ENCODE results near the gene IL22RA1. TPM values are rescaled to one million over a fixed set of nuclear protein-coding genes. Genes with fewer than 3 reads are reported as not detected.

IL22RA1 gene
- total RNA-seq, 8 experiments from 2014 or later, result 0.05 to 0.52 (median 0.13) TPM; not detected in 1

DNA sequence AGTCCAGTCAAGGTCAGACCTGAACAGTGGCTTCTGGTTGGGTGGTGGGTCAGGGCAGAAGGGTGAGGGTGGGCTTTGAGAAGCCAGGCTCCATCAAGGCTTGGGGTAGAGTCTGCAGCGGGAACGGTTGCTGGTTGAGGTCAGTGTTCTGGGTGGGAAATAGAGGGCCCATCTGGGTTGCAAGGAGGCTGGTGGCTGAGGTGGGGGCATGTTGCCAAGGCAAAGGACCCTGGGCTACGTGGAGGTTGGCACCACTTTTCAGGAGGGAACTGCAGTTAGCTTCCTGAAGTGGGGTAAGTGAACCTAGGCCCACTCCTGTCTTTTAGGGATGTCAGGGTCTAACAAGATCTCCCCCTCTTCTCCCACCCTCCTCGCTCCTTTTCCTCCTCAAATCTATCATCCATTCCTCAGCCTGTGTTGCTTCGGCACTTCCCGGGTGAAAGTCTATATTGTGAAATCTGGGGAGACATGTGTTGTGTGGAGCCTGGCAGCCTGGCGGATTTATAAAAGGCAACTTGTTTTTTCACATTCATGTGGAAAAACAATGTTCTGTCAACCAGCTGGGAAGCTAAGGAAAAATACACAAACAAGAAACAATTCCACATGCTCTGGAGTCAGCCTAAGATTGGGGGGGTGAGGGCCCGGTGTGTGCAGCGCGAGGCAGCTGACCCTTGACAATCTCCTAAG lies 1.5 kb downstream of the IL22RA1 start:
- no peak for ATAC-seq (replicated peaks in 6 of 8)
- Histone ChIP-seq H3K4me3 (no peak overlapping the region), H3K27ac (no peak overlapping the region), H3K4me1 (replicated peaks in 1 of 2) (peaks cover 0 to 3% of the 10 kb centered on the region in 2 donors)
- in situ Hi-C loops (cut with MboI; ENCODE audit: low pct_unique_long_range_greater_than_20kb in 2 of 9, low sequenced_read_pairs in 9 of 9, unreplicated experiment in 9 of 9), result no loop called here
- 46 to 100% (median 92%) methylated on average over 2 to 10 of the region's 10 CpGs; no CpG with 5 or more reads in 2 of the 10 experiments for WGBS, 10 experiments

DNA sequence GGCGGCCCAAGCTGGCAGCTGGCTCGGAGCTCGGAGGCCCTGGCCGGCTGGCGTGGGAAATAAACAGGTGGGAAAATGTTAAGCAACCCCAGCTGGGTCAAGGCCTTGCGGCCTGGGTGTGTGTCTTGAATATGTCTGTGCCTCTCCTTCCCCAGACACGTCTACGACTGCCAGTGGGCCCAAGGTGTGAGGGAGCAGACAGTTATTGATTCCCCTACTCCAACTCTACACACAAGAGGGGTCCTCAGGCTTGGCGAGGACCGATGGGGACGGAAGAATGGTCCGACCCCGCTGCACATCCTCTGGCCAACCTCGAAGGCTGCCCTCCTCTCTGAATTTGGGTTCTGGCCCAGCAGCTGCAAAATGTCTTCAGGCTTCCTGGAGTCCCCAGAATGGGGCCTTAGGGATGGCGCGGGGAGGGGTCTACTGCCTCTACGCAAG lies 2.2 kb downstream of the IL22RA1 start:
- Histone ChIP-seq H3K4me1 (replicated peaks in 1 of 2) (peaks cover 0 to 3% of the 10 kb centered on the region in 2 donors), H3K27ac (no peak overlapping the region), H3K4me3 (no peak overlapping the region)
- no peak for ATAC-seq (replicated peaks in 6 of 8)
- WGBS, 10 experiments, result 17 to 100% (median 80%) methylated on average over 1 to 9 of the region's 17 CpGs; no CpG with 5 or more reads in 5 of the 10 experiments
- in situ Hi-C loops (cut with MboI; ENCODE audit: low pct_unique_long_range_greater_than_20kb in 2 of 9, low sequenced_read_pairs in 9 of 9, unreplicated experiment in 9 of 9), result no loop called here

DNA sequence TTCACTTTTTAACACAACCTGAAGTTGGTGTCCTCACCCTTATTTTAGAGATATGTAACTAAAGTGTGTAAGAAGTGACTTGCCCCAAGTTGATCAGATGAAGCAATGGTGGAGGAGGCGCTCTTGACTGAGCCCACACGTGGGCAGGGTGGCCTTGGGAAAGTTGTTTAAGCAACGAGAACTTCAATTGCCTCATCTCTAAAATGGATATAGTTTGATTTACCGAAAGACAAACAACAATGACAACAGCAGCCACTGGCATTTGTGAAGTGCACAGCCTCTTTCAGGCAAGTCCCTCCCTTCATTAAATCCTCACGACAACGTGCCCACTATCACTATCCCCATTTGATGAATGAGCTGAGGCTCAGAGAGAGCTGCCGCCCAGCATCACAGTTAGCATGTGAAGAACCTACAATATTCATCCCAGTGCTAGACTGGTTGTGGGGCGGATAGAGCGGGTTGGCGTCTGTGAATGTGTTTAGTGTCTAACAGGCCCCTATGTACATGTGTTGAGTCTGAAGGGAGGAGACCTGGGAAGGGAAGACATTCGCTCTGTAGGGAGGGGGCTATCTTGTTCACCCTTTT lies 3.0 kb downstream of the IL22RA1 start:
- no peak for ATAC-seq (replicated peaks in 6 of 8)
- H3K27ac ChIP-seq, result no peak overlapping the region
- in situ Hi-C loops (cut with MboI; ENCODE audit: low pct_unique_long_range_greater_than_20kb in 2 of 9, low sequenced_read_pairs in 9 of 9, unreplicated experiment in 9 of 9), result no loop called here
- peaks cover 0 to 3% of the 10 kb centered on the region in 2 donors for H3K4me1 ChIP-seq (replicated peaks in 1 of 2)
- H3K4me3 ChIP-seq, result no peak overlapping the region
- 33 to 94% (median 78%) methylated on average over 1 to 8 of the region's 11 CpGs; no CpG with 5 or more reads in 1 of the 10 experiments for WGBS, 10 experiments

DNA sequence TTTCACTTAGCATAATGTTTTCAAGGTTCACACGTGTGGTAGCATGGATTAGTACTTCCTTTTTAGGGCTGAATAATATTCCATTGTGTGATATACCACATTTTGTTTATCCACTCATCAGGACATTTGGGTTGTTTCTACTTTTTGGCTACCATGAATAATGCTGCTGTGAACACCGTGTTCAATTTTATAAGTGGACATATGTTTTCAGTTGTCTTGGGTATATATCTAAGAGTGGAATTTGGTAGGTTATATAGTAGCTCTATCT lies 3.8 kb downstream of the IL22RA1 start:
- no peak for ATAC-seq (replicated peaks in 6 of 8)
- Histone ChIP-seq H3K27ac (no peak overlapping the region), H3K4me1 (replicated peaks in 1 of 2) (peaks cover 0 to 3% of the 10 kb centered on the region in 2 donors), H3K4me3 (no peak overlapping the region)
- 25 to 89% (median 57%) methylated on average over 2 of the region's 2 CpGs; no CpG with 5 or more reads in 2 of the 10 experiments for WGBS, 10 experiments
- in situ Hi-C loops (cut with MboI; ENCODE audit: low pct_unique_long_range_greater_than_20kb in 2 of 9, low sequenced_read_pairs in 9 of 9, unreplicated experiment in 9 of 9), result no loop called here

DNA sequence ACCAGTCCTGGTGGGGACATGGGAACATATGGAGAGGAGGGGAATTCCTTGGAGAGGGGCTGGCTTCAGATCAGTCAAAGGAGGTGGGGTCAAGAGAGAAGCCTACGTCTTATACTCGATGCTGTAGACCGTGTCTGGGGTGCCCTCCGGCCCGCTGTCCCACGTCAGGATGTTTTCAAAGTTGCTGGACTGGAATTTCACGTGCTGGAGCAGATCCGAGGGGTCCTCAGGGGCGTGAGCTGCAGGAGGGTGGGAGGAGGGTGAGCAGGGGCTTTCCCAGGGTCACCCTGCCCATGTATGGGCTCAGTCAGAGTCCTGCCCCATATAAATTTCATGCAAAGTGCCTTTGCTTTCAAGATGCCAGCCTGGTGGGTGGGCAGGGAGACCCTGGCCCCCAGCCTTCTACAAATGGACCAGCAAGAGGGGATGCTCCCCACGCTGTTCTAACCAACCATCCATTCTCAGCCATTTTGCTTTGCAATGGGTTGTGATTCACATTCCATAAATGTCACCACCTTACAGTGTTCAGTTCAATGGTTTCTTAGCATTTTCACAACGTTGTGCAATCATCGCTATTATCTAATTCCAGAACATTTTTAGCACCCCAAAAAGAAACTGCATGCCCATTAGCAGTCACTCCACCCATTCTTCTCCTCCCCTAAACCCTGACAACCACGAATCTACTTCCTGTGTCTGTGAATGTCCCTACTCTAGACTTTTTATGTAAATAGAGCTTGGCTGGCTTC lies 4.3 kb downstream of the IL22RA1 start:
- in situ Hi-C loops (cut with MboI; ENCODE audit: low pct_unique_long_range_greater_than_20kb in 2 of 9, low sequenced_read_pairs in 9 of 9, unreplicated experiment in 9 of 9), result no loop called here
- peak in 2 of 8 experiments; percentile 53 to 61 for ATAC-seq (replicated peaks in 6 of 8)
- Histone ChIP-seq H3K27ac (no peak overlapping the region), H3K4me1 (replicated peaks in 1 of 2) (peaks cover 0 to 3% of the 10 kb centered on the region in 2 donors), H3K4me3 (no peak overlapping the region)
- WGBS, 10 experiments, result 8 to 95% (median 66%) methylated on average over 1 to 8 of the region's 13 CpGs

DNA sequence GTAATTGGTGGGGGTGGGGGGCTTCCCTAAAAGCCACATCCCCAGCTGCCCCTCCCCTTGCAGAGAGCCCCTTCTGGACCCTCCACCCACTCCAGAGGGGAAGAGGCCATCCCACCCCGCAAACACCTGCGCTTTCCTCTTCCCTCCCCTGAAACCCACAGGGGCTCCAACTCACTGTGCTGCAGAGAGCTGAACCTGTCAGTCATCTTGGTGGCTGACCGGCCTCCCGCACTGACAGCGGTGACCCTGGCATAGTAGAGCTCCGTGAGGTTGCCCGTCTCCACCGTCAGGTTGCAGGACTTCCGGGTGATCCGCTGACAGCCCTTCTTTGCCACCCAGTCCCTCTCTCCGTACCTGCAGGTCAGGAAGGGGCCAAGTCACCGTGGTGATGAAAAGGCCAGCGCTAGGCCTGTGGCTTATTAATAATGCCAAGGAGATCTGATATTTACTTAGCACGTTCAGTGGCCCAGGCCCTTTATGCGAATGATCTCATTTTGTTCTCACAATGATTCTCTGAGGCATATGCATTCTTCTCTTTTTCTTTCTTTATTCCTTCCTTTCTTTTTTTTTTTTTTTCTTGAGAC lies 5.9 kb downstream of the IL22RA1 start:
- in situ Hi-C loops (cut with MboI; ENCODE audit: low pct_unique_long_range_greater_than_20kb in 2 of 9, low sequenced_read_pairs in 9 of 9, unreplicated experiment in 9 of 9), result no loop called here
- WGBS, 10 experiments, result 52 to 100% (median 67%) methylated on average over 1 to 12 of the region's 15 CpGs
- Histone ChIP-seq H3K4me3 (no peak overlapping the region), H3K4me1 (replicated peaks in 1 of 2) (peaks cover 0 to 3% of the 10 kb centered on the region in 2 donors), H3K27ac (no peak overlapping the region)
- ATAC-seq (replicated peaks in 6 of 8), result peak in 5 of 8 experiments; percentile 11 to 82 (median 27)

DNA sequence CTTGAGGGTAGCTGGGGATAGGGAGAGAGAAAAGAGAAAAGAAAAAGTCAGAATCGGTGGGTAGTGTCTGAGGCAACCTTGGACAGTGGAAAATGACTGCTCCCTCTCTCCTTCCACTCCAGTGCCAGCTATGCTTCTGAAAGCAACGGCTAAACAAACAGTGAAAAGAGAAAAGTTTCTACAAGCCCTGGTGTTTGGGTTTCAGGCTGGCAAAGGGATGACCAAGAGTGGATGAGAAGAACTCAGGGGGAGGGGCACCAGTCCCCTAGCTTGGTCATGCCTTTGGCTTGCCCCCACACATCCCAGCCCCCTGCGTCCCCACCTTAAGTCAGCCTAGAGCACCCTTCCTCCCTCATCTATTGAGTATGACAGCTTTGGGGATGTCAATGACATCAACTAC lies 8.6 kb downstream of the IL22RA1 start:
- ATAC-seq (replicated peaks in 6 of 8), result no peak
- 57 to 100% (median 85%) methylated on average over 1 to 3 of the region's 3 CpGs; no CpG with 5 or more reads in 4 of the 10 experiments for WGBS, 10 experiments
- Histone ChIP-seq H3K27ac (no peak overlapping the region), H3K4me1 (replicated peaks in 1 of 2) (peaks cover 0 to 3% of the 10 kb centered on the region in 2 donors), H3K4me3 (no peak overlapping the region)
- in situ Hi-C loops (cut with MboI; ENCODE audit: low pct_unique_long_range_greater_than_20kb in 2 of 9, low sequenced_read_pairs in 9 of 9, unreplicated experiment in 9 of 9), result no loop called here

DNA sequence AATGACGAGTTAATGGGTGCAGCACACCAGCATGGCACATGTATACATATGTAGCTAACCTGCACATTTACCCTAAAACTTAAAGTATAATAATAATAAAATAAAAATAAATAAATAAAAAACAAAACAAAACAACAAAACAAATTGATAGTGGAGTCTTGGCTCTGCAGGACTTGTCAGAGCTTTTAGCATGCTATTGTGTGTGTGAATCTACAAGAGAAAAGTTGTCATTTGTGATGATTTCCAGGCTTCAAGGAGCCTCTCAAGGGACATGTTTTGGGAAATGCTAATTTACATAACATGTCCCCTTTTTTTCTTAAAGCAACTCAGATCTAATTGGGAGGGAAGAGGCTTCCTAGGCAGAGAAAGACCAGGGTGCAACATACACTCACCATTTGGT lies 9.1 kb downstream of the IL22RA1 start:
- H3K4me1 ChIP-seq (replicated peaks in 1 of 2), result peaks cover 0 to 3% of the 10 kb centered on the region in 2 donors
- no peak overlapping the region for H3K27ac ChIP-seq
- ATAC-seq (replicated peaks in 6 of 8), result no peak
- H3K4me3 ChIP-seq, result no peak overlapping the region
- 8 to 88% (median 72%) methylated on average over 1 of the region's 1 CpG for WGBS, 10 experiments
- in situ Hi-C loops (cut with MboI; ENCODE audit: low pct_unique_long_range_greater_than_20kb in 2 of 9, low sequenced_read_pairs in 9 of 9, unreplicated experiment in 9 of 9), result no loop called here

DNA sequence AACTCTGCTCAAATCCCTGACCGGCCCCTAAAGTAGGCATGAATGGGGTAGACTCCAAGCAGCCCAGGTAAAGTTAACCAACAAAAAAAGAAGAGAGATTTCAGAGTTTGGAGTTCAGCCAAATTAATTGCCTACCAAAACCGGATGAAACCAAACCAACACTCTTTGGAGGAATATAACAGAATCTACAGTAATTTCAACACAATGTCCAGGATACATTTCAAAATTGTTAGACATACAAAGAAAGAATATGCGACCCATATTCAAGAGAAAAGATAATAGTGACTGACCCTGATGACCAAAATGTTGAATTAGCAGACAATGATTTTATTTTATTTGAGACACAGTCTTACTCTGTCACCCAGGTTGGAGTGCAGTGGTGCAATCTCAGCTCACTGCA lies 12.6 kb downstream of the IL22RA1 start:
- no peak overlapping the region for H3K27ac ChIP-seq
- H3K4me1 ChIP-seq (replicated peaks in 1 of 2), result no peaks in the 10 kb centered on the region
- no peak for ATAC-seq (replicated peaks in 6 of 8)
- H3K4me3 ChIP-seq, result no peak overlapping the region
- in situ Hi-C loops (cut with MboI; ENCODE audit: low pct_unique_long_range_greater_than_20kb in 2 of 9, low sequenced_read_pairs in 9 of 9, unreplicated experiment in 9 of 9), result no loop called here
- WGBS, 10 experiments, result 51 to 98% (median 81%) methylated on average over 2 to 3 of the region's 3 CpGs; no CpG with 5 or more reads in 1 of the 10 experiments

DNA sequence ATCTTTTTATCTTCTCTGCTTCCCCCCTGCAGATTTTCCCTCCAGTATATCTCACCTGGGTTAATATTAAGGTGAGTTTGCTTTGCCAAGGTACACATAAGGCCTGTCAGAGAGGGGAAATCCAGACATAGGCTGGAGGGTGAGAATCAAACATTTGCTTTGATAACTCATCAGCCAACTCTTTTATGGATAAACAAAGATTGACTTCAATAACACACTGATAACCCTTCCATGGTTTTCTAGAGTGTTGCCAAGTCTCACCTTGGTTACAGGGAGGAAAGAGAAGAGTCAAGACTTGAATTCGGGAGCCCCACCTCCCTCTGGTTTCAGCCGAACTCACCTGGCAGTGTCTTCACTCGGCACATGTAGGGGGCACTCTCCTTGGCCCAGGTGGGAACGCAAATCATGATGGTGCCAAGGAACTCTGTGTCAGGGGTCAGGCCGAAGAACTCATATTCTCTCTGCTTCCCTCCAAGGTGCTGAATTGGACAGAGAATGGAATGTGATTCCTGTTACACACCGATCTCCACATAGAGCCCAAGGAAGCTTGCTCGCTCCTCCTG lies 15.1 kb downstream of the IL22RA1 start:
- Histone ChIP-seq H3K27ac (no peak overlapping the region), H3K4me1 (replicated peaks in 1 of 2) (no peaks in the 10 kb centered on the region), H3K4me3 (no peak overlapping the region)
- no peak for ATAC-seq (replicated peaks in 6 of 8)
- in situ Hi-C loops (cut with MboI; ENCODE audit: low pct_unique_long_range_greater_than_20kb in 2 of 9, low sequenced_read_pairs in 9 of 9, unreplicated experiment in 9 of 9), result no loop called here
- WGBS, 10 experiments, result 33 to 100% (median 82%) methylated on average over 1 to 7 of the region's 7 CpGs; no CpG with 5 or more reads in 2 of the 10 experiments

DNA sequence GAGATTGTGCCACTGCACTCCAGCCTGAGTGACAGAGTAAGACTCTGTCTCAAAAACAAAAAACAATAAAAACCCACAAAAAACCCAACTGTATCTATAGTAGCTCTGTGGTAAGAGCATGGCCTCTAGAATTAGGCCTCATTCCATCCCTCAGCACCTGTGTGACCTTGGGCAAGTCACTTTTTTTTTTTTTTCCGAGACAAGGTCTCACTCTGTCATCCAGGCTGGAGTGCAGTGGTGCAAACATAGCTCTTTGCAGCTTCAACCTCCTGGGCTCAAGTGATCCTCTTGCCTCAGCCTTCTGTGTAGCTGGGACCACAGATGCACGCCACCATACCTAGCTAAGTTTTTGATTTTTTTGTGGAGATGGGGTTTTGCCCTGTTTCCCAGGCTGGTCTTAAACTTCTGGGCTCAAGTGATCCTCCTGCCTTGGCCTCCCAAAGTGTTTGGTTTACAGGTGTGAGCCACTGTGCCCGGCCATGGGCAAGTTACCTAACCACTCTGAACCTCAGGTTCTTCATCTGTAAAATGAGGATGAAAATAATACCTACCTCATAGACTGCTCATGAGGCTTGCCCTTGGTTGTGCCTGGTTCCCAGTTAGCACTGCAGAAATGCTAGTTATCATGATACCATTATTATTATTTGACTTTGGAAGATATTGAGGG lies 15.7 kb downstream of the IL22RA1 start:
- no peak overlapping the region for H3K27ac ChIP-seq
- 20 to 100% (median 67%) methylated on average over 1 to 3 of the region's 3 CpGs; no CpG with 5 or more reads in 3 of the 10 experiments for WGBS, 10 experiments
- no peak overlapping the region for H3K4me3 ChIP-seq
- H3K4me1 ChIP-seq (replicated peaks in 1 of 2), result no peaks in the 10 kb centered on the region
- in situ Hi-C loops (cut with MboI; ENCODE audit: low pct_unique_long_range_greater_than_20kb in 2 of 9, low sequenced_read_pairs in 9 of 9, unreplicated experiment in 9 of 9), result no loop called here
- ATAC-seq (replicated peaks in 6 of 8), result no peak

DNA sequence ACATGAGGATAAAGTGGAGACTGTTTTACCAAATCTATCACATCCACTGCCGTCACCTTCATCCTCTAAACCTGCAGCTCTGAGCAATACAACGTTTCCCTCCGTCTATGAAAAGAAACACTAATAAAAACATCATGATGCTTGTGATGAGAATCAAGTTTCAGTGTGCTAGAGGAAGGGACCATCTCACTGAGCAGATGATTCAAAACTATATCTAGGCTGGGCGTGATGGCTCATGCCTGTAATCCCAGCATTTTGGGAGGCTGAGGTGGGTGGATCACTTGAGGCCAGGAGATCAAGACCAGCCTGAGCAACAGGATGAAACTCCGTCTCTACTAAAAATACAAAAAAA lies 16.3 kb downstream of the IL22RA1 start:
- H3K4me3 ChIP-seq, result no peak overlapping the region
- WGBS, 10 experiments, result 25 to 95% (median 62%) methylated on average over 1 to 5 of the region's 5 CpGs; no CpG with 5 or more reads in 1 of the 10 experiments
- in situ Hi-C loops (cut with MboI; ENCODE audit: low pct_unique_long_range_greater_than_20kb in 2 of 9, low sequenced_read_pairs in 9 of 9, unreplicated experiment in 9 of 9), result no loop called here
- no peak overlapping the region for H3K27ac ChIP-seq
- no peaks in the 10 kb centered on the region for H3K4me1 ChIP-seq (replicated peaks in 1 of 2)
- ATAC-seq (replicated peaks in 6 of 8), result no peak

All from motor neuron (in vitro differentiated cells).